AG04450 (cell line): Measurements from ENCODE around the gene FREY1. TPM values are rescaled to one million over a fixed set of nuclear protein-coding genes. Genes with fewer than 3 reads are reported as not detected.

Source experiments
- CTCF ChIA-PET: fragments of 300-600, 350-600 bp; formaldehyde crosslinking; extraction: SDS; loops from one replicate; lab custom pipeline; 2022; ENCODE audit warnings: antibody characterized with exemption, inconsistent platforms; lab: Charles Lee
- POLR2A ChIA-PET: fragments of 350-600 bp; formaldehyde crosslinking; extraction: SDS; loops from one replicate; lab custom pipeline; 2021; ENCODE audit warnings: antibody characterized with exemption, inconsistent platforms; lab: Yijun Ruan, JAX
- DNase-seq: peaks from one replicate; pipeline ENCODE4 v3.0.0-alpha.2; 2011; ENCODE audit warnings: low read depth, low spot score
- H3K27ac ChIP-seq: one replicate; pipeline ENCODE4 v1.5.1; 2012; ENCODE audit warnings: low read depth, low read length, control low read depth
- H3K27me3 ChIP-seq: one replicate; pipeline ENCODE4 v1.6.0; 2012; ENCODE audit warnings: low read length; ENCODE audit not compliant: control insufficient read depth, insufficient read depth
- H3K4me3 ChIP-seq: 2 replicates; pipeline ENCODE4 v1.5.1; 2011; ENCODE audit warnings: mild to moderate bottlenecking, low read depth, low read length, control low read depth
- H3K9me3 ChIP-seq: 2 replicates; pipeline ENCODE4 v1.5.1; 2012; ENCODE audit warnings: low read length; ENCODE audit not compliant: control insufficient read depth, insufficient read depth
- polyA plus RNA-seq: library from polyadenylated mRNA; depleted of rRNA; stranded (reverse); fragments of >200 nt; gene quantifications from 2 replicates; pipeline ENCODE4 v1.2.3, GENCODE V29; 2011
- TF ChIP-seq, protein P1 (sequence below): IDR thresholded peaks from 2 replicates; pipeline ENCODE4 v1.5.1; 2011; ENCODE audit warnings: low read depth, low read length, control low read depth, inconsistent platforms

Gene FREY1
- polyA plus RNA-seq, 1 experiment: not detected

DNA sequence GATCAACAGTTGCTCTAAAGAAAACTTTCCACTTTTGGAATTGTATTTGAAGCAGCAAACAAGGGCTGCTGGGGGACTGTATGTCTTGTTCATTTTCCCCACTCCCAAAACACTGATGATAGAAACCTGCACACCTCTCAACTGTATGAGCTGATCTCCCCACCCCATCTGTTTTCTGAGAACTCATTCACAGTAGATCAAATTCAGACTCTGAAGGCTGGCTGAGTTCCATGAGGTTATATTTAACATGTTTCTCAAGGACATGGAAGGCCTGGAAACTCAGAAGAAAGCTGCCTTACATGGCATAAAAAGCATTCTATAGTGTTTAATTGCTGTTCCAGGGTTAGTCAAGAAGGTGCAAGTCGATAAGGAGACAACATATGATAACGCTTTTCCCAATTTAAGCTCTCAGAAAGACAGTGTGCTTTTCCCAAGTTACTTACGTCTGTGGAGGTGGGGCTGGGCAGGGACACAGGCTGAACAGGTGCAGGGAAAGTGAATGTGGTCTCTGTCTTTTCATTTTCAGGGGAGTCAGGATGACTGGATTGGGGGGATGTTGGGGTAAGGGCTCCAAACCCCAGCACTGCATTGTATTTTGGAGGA lies 38.4 kb upstream of the FREY1 start:
- CTCF ChIA-PET: no interaction called here
- TF ChIP-seq, protein P1, sequence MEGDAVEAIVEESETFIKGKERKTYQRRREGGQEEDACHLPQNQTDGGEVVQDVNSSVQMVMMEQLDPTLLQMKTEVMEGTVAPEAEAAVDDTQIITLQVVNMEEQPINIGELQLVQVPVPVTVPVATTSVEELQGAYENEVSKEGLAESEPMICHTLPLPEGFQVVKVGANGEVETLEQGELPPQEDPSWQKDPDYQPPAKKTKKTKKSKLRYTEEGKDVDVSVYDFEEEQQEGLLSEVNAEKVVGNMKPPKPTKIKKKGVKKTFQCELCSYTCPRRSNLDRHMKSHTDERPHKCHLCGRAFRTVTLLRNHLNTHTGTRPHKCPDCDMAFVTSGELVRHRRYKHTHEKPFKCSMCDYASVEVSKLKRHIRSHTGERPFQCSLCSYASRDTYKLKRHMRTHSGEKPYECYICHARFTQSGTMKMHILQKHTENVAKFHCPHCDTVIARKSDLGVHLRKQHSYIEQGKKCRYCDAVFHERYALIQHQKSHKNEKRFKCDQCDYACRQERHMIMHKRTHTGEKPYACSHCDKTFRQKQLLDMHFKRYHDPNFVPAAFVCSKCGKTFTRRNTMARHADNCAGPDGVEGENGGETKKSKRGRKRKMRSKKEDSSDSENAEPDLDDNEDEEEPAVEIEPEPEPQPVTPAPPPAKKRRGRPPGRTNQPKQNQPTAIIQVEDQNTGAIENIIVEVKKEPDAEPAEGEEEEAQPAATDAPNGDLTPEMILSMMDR: no peak
- Histone ChIP-seq H3K9me3 (no peaks in the 10 kb centered on the region), H3K27ac (no peak overlapping the region), H3K27me3 (no peaks in the 10 kb centered on the region), H3K4me3 (no peak overlapping the region)
- no peak for DNase-seq
- POLR2A ChIA-PET: no interaction called here

DNA sequence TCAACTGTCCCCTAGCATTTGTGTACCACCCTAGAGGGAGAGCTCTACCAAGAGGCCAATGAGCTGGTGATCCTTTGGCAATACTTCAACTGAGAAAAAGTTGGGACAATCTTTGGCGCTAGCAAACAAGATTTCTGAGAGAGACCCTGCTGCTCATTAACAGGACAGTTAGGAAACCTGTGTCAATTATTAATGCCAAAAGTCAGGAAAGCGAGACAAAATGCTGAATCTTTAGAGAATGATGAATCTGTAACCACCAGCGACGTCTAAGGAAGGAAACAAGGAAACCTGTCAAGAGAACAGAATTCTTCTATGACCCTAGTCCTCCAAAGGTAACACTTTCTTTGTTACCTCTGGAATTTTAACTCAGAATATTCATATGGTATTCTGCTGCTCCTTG lies 35.3 kb upstream of the FREY1 start:
- TF ChIP-seq, protein P1: no peak
- POLR2A ChIA-PET: interaction anchor here (0.6 kb wide), 1 partner anchor 59 kb away, joined by 7 read pairs; no protein-coding TSS in a partner anchor

DNA sequence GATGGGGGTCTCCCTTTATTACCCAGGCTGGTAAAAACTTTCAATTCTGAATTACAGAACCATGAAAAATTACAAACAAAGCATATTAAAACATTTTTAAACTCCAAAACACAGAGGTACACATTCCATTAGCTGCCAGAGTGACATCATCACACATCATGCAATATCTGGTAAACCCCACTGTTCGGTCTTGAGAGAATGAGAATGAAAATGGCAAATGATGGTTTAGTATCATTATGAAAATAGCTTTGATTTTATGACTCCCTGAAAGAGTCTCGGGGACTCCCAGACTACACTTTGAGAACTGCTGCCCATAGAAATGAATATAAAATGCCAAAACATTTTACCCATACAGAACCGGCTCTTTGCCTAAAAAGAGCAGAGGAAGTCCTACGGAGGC lies 34.2 kb upstream of the FREY1 start:
- Histone ChIP-seq H3K27me3 (no peaks in the 10 kb centered on the region), H3K9me3 (no peaks in the 10 kb centered on the region), H3K4me3 (no peak overlapping the region), H3K27ac (no peak overlapping the region)
- TF ChIP-seq, protein P1: no peak
- ChIA-PET POLR2A (no interaction called here), CTCF (interaction anchor here (1.5 to 3.0 kb wide), 2 partner anchors 24 to 65 kb away, joined by 4 to 14 read pairs; no protein-coding TSS in a partner anchor)
- no peak for DNase-seq

More for the DNA sequence above, 35.3 kb upstream of the FREY1 start:
- no peak for DNase-seq
- no peak overlapping the region for H3K4me3 ChIP-seq
- H3K27me3 ChIP-seq: no peaks in the 10 kb centered on the region
- H3K27ac ChIP-seq: no peak overlapping the region
- H3K9me3 ChIP-seq: no peaks in the 10 kb centered on the region
- CTCF ChIA-PET: interaction anchor here (0.6 to 3.0 kb wide), 3 partner anchors 23 to 296 kb away, joined by 4 to 14 read pairs (median 7); no protein-coding TSS in a partner anchor

DNA sequence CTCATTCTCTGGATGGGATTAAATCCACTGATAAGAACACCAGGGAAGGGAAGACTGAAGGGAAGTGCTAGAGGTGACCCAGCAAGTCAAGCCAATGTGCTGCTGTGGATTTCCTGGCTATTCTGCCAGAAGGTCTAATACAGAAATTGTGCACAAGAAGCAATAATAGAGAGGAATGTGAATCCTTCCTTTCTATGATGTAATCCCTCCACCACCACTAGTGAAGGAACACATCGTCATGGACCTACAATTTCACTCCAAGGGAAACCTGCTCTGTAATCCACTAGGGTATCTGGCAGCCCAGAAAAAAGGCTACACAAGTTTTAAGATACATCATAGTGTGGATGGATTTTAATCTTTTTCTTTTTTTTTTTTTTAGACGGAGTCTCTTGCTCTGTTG lies 32.8 kb upstream of the FREY1 start:
- Histone ChIP-seq H3K27me3 (no peaks in the 10 kb centered on the region), H3K9me3 (no peaks in the 10 kb centered on the region), H3K4me3 (no peak overlapping the region), H3K27ac (no peak overlapping the region)
- ChIA-PET POLR2A (interaction anchor here (0.6 kb wide), 1 partner anchor 103 kb away, joined by 3 read pairs; no protein-coding TSS in a partner anchor), CTCF (interaction anchor here (0.6 kb wide), 3 partner anchors 26 to 1100 kb away, joined by 3 to 11 read pairs (median 5); no protein-coding TSS in a partner anchor)
- DNase-seq: no peak
- TF ChIP-seq, protein P1: no peak

DNA sequence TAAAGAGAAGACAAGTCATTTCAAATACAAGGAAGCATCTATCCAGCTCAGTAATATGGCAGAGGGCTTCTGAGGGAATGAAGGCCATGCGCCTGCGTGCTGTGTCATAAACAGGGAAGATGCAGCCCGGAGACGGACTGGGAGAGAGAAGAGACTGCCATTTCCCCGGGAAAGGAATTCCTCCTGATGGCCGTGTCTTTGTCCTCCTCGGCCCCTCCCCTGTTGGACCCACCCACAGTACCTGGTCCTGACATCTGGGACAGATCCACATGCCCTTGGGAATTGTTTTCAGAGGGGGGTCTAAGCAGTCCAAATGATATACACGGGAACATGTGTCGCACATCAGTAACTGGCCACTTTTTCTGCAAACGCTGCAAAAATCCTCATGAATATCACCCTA lies 30.8 kb upstream of the FREY1 start:
- ChIA-PET POLR2A (no interaction called here), CTCF (no interaction called here)
- no peaks in the 10 kb centered on the region for H3K27me3 ChIP-seq
- no peak overlapping the region for H3K27ac ChIP-seq
- no peak for DNase-seq
- H3K4me3 ChIP-seq: no peak overlapping the region
- TF ChIP-seq, protein P1: no peak
- H3K9me3 ChIP-seq: no peaks in the 10 kb centered on the region
